A549 treated with CORT108297 at 1 μM for 4 hours (cell line): ENCODE data around the gene VPS11. TPM values are rescaled to one million over a fixed set of nuclear protein-coding genes. Genes with fewer than 3 reads are reported as not detected.

ENCODE experiments used
- total RNA-seq: library from RNA; stranded (reverse); fragments of 200-300 nt; extraction: Qiagen RNA extraction; gene quantifications from 5 replicates; pipeline ENCODE4 v1.2.3, GENCODE V29; 2022

Gene VPS11
- 10.0 to 16.0 TPM (median 12.4 TPM) in 5 replicates for total RNA-seq

GRCh38 chr11:119067371-119068222 is at the start of gene VPS11:
TSS of gene VPS11 (plus strand) at chr11:119067818. CDS start at chr11:119067824, 6 bp downstream.

GRCh38 chr11:119018074-119018938 is 49.3 kb upstream of the VPS11 start, which contains the start of the genes RPS25 and TRAPPC4:
TSS of gene RPS25 (minus strand) at chr11:119018343. CDS start at chr11:119018284, 59 bp downstream.
TSS of gene TRAPPC4 (plus strand) at chr11:119018766. CDS start at chr11:119018796, 30 bp downstream.

GRCh38 chr11:119030329-119031047 is 37.1 kb upstream of the VPS11 start, which contains the start of gene SLC37A4:
TSS of gene SLC37A4 (minus strand) at chr11:119030877.

GRCh38 chr11:119057000-119057769 is 10.4 kb upstream of the VPS11 start, which contains the start of gene HYOU1:
TSS of gene HYOU1 (minus strand) at chr11:119057205. CDS start at chr11:119056160, 1,045 bp downstream.

GRCh38 chr11:119084663-119085436 is 17.2 kb downstream of the VPS11 start, which contains the start of gene HMBS:
TSS of gene HMBS (plus strand) at chr11:119084881. CDS start at chr11:119085034, 153 bp downstream.

GRCh38 chr11:119101759-119102423 is 34.3 kb downstream of the VPS11 start, which contains the start of gene DPAGT1:
TSS of gene DPAGT1 (minus strand) at chr11:119101853. CDS start at chr11:119101655, 198 bp downstream.

GRCh38 chr11:119106564-119107537 is 39.2 kb downstream of the VPS11 start, which contains the start of gene C2CD2L:
TSS of gene C2CD2L (plus strand) at chr11:119107344. CDS start at chr11:119107742, 398 bp downstream.

GRCh38 chr11:119121008-119121810 is 53.6 kb downstream of the VPS11 start, which contains the start of gene HINFP:
TSS of gene HINFP (plus strand) at chr11:119121580. CDS start at chr11:119126945, 5,365 bp downstream.

Other genes with a start within 250 kb of the VPS11 start
- gene CXCR5, start 183.9 kb upstream of the VPS11 start, total RNA-seq: 0.07 to 0.13 TPM (median 0.11 TPM) in 5 replicates
- gene BCL9L, start 141.9 kb upstream of the VPS11 start, total RNA-seq: 81.3 to 173 TPM (median 148 TPM) in 5 replicates
- 0.35 to 1.1 TPM (median 0.91 TPM) in 5 replicates for gene UPK2, start 111.5 kb upstream of the VPS11 start, total RNA-seq
- not detected in 5 replicates for gene FOXR1, start 96.1 kb upstream of the VPS11 start, total RNA-seq
- gene CENATAC, start 69.7 kb upstream of the VPS11 start, total RNA-seq: 11.1 to 18.7 TPM (median 12.0 TPM) in 5 replicates
- 753 to 1,094 TPM (median 792 TPM) in 5 replicates for gene RPS25, start 49.5 kb upstream of the VPS11 start, total RNA-seq
- 59.1 to 74.1 TPM (median 64.7 TPM) in 5 replicates for gene TRAPPC4, start 49.1 kb upstream of the VPS11 start, total RNA-seq
- gene SLC37A4, start 36.9 kb upstream of the VPS11 start, total RNA-seq: 9.6 to 12.1 TPM (median 10.8 TPM) in 5 replicates
- gene HYOU1, start 10.6 kb upstream of the VPS11 start, total RNA-seq: 40.0 to 49.6 TPM (median 48.0 TPM) in 5 replicates
- gene HMBS, start 17.1 kb downstream of the VPS11 start, total RNA-seq: 46.5 to 54.4 TPM (median 50.2 TPM) in 5 replicates
- 34.2 to 44.0 TPM (median 39.7 TPM) in 5 replicates for gene DPAGT1, start 34.0 kb downstream of the VPS11 start, total RNA-seq
- gene C2CD2L, start 39.5 kb downstream of the VPS11 start, total RNA-seq: 5.4 to 7.9 TPM (median 5.9 TPM) in 5 replicates
- 10.7 to 12.8 TPM (median 12.0 TPM) in 5 replicates for gene HINFP, start 53.8 kb downstream of the VPS11 start, total RNA-seq
- 0.21 to 0.42 TPM (median 0.32 TPM) in 5 replicates for gene ABCG4, start 81.2 kb downstream of the VPS11 start, total RNA-seq
- gene NLRX1, start 100.9 kb downstream of the VPS11 start, total RNA-seq: 8.8 to 13.9 TPM (median 11.5 TPM) in 5 replicates
- gene NHERF4, start 117.7 kb downstream of the VPS11 start, total RNA-seq: 0.13 to 0.44 TPM (median 0.23 TPM) in 5 replicates
- 6.0 to 9.8 TPM (median 8.4 TPM) in 5 replicates for gene CBL, start 138.5 kb downstream of the VPS11 start, total RNA-seq
- gene MCAM, start 249.3 kb downstream of the VPS11 start, total RNA-seq: 9.8 to 13.2 TPM (median 11.5 TPM) in 5 replicates